Raji (cell line): ENCODE results near the gene NR6A1.

ENCODE experiments used
- POLR2A ChIP-seq: IDR thresholded peaks from 2 replicates; pipeline ENCODE4 v1.6.1; 2011; ENCODE audit warnings: low read depth, low read length, control low read depth; ENCODE audit not compliant: insufficient read depth

NR6A1 gene

DNA sequence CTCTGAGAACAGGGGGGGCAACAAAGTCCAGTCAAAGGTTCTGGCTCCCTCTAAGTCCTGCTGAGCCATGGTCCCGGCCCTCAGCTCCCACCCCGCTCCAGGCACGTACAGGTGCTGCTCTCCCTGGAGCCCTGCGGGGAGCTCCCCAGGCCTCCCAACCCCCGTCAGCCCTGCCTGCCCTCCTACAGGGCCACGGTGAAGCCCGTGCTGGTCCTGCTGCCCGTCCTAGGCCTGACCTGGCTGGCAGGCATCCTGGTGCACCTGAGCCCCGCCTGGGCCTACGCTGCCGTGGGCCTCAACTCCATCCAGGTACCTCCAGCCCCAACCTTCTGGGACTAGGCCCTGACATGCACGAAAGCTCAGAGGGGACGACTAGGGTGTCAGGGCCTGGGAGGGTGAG lies 300.8 kb downstream of the NR6A1 start:
- TF ChIP-seq POLR2A: no peak

DNA sequence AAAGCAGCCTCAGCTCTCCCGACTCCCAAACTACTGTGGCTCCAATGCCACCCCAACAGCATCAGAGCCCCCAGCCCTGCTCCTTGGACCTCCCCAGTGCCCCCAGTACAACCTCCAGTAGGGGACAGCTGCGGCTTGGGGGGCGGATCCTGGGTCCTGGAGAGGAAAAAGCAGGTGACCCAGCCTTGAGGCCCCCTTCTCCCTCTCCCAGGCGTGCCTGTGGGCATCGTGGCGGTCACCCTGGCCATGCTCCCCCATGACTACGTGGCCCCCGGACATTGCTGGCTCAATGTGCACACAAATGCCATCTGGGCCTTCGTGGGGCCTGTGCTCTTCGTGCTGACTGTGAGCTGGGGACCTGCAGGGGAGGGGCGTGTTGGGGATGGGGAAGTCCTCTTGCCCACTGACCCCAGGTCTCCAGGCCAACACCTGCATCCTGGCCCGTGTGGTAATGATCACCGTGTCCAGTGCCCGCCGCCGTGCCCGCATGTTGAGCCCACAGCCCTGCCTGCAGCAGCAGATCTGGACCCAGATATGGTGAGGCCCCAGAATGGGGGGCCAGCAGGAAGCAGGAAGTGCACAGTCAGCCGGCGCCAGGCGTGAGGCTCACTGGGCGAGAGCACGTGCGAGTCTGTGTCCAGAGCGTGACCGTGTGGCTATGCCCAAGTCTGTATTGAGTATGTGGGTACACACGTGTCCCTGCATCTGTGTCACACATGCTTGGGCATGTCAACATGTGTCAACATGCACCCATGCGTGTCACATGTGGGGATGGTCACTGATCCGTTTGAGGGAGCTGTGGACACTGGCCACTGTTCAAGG lies 301.9 kb downstream of the NR6A1 start:
- no peak for TF ChIP-seq POLR2A

DNA sequence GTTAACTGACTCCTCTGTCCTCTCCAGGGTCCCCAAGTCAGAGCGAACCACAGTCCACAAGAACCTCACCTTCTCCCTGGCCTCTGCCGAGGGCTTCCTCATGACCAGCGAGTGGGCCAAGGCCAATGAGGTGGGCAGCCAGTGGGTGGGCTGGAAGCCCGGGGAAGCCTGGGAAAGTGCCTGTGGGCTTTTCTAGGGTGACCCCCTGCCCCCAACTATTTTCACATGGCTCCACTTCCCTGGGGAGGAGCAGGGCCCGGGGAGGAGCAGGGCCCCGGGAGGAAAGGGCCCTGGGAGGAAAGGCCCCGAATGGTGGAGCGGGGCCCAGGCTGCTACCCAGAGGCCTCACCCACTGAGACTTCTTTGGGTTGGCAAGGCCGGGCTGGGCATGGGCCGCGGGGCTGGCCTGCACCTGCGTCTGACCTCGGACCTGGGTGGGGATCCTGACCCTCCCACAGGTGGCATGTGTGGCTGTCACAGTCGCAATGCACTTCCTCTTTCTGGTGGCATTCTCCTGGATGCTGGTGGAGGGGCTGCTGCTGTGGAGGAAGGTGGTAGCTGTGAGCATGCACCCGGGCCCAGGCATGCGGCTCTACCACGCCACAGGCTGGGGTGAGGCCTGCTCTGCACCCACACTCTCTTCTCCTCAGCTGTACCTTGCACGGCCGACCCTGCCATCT lies 302.9 kb downstream of the NR6A1 start:
- TF ChIP-seq POLR2A: no peak

DNA sequence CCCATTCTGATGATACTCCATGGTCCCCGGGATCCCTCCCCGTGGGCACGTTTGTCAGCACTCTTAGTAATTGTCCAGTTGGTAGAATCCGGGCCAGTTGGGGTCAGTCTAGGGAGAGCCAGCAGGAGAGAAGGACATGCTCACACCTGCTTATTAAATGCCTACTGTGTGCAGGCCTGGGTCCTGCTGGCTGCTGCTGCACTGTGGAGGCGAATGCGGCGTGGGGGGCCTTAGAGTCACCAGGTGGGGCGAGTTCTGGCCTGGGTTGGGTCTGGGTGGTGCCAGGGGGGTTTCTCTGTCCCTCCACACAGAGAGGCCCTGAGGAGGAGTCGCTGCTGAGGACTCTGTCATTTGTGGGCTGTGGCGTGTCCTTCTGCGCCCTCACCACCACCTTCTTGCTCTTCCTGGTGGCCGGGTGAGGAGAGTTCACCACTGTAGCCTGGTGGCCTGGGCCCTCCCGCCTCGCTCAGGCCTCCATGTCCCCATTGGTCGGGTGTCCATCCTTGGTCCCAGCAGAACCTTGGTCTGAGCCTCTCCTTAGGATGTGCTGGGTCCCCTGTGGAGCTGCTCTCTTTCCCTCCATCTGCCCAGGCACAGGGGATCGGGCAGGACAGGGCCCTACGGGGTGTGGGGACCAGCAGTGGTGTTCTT lies 303.6 kb downstream of the NR6A1 start:
- no peak for TF ChIP-seq POLR2A
